ELR (cell line): Measurements from ENCODE around the gene HTR2C.
"Not testable (repeated sequence)": the region's sequence is repeated elsewhere in the genome, so short reads cannot be mapped to it uniquely, and the experiment has no call there.

Source experiments
- DNase-seq: peaks from one replicate; pipeline ENCODE4 v3.0.0-alpha.2; 2015; ENCODE audit warnings: low read depth

The HTR2C gene

GRCh38 chrX:114712466-114712865, 128.6 kb downstream of the HTR2C start:
- no peak for DNase-seq

GRCh38 chrX:114715096-114715495, 131.2 kb downstream of the HTR2C start:
- no peak for DNase-seq

GRCh38 chrX:114717921-114718320, 134.0 kb downstream of the HTR2C start:
- DNase-seq, result no peak

GRCh38 chrX:114766541-114766940, 182.7 kb downstream of the HTR2C start:
- DNase-seq, result no peak

- DNase-seq, result no peak
These were observed 190.8 kb downstream of the HTR2C start for GRCh38 chrX:114774691-114775090.

GRCh38 chrX:114782925-114783324, 199.0 kb downstream of the HTR2C start:
- DNase-seq, result no peak

- no peak for DNase-seq
These were observed 203.2 kb downstream of the HTR2C start for GRCh38 chrX:114787061-114787460.

GRCh38 chrX:114797494-114797893, 213.6 kb downstream of the HTR2C start:
- DNase-seq, result no peak

GRCh38 chrX:114798907-114799306, 215.0 kb downstream of the HTR2C start:
- peak; percentile 6 for DNase-seq

- peak; percentile 25 for DNase-seq
These were observed 216.8 kb downstream of the HTR2C start for GRCh38 chrX:114800719-114801118.

GRCh38 chrX:114819509-114819908, 235.6 kb downstream of the HTR2C start:
- no peak for DNase-seq

GRCh38 chrX:114841051-114841450, 257.2 kb downstream of the HTR2C start:
- DNase-seq, result peak; percentile 15

GRCh38 chrX:114842181-114842580, 258.3 kb downstream of the HTR2C start:
- no peak for DNase-seq

- DNase-seq, result no peak
These were observed 305.6 kb downstream of the HTR2C start for GRCh38 chrX:114889481-114889880.

- no peak for DNase-seq
These were observed 319.7 kb downstream of the HTR2C start for GRCh38 chrX:114903618-114904017.

GRCh38 chrX:114905251-114905650, 321.4 kb downstream of the HTR2C start:
- no peak for DNase-seq

- no peak for DNase-seq
These were observed 323.2 kb downstream of the HTR2C start for GRCh38 chrX:114906984-114907510.

- DNase-seq, result no peak
These were observed 340.5 kb downstream of the HTR2C start for GRCh38 chrX:114924423-114924822.

GRCh38 chrX:114924856-114925255, 341.0 kb downstream of the HTR2C start:
- DNase-seq, result peak; percentile 1

- no peak for DNase-seq
These were observed 346.3 kb downstream of the HTR2C start for GRCh38 chrX:114930227-114930626.

- no peak for DNase-seq
These were observed 348.7 kb downstream of the HTR2C start for GRCh38 chrX:114932550-114932949.

- DNase-seq, result not testable (repeated sequence)
These were observed 349.4 kb downstream of the HTR2C start for GRCh38 chrX:114933291-114933690.

GRCh38 chrX:114937090-114937489, 353.2 kb downstream of the HTR2C start:
- DNase-seq, result not testable (repeated sequence)

GRCh38 chrX:114952696-114953095, 368.8 kb downstream of the HTR2C start:
- no peak for DNase-seq
